Measurements from ENCODE around the gene ALPK1. TPM values are rescaled to one million over a fixed set of nuclear protein-coding genes. Genes with fewer than 3 reads are reported as not detected.

ALPK1 gene
- total RNA-seq, 1 donor from 2014 or later = 26.9 TPM

GRCh38 chr4:112355662-112356061 lies 58.5 kb downstream of the ALPK1 start:
- H3K27me3 Mint-ChIP-seq (ENCODE audit: low read depth) = peaks cover 13% of the 10 kb centered on the region
- H3K36me3 Mint-ChIP-seq = peaks cover 27% of the 10 kb centered on the region
- no peak for TF ChIP-seq CTCF (IDR thresholded peaks at IDR 0.05; ENCODE audit: unreplicated experiment)
- no peak for DNase-seq (ENCODE audit: low spot score in 2 of 2, unreplicated experiment in 2 of 2)
- no peaks in the 10 kb centered on the region for H3K4me1 Mint-ChIP-seq
- H3K27ac Mint-ChIP-seq = no peak overlapping the region
- no peak overlapping the region for H3K4me3 Mint-ChIP-seq
- H3K9me3 Mint-ChIP-seq = peaks cover 19% of the 10 kb centered on the region

GRCh38 chr4:112357453-112357852 lies 60.3 kb downstream of the ALPK1 start:
- no peak overlapping the region for H3K27ac Mint-ChIP-seq
- DNase-seq (ENCODE audit: low spot score in 2 of 2, unreplicated experiment in 2 of 2) = no peak
- peaks cover 5% of the 10 kb centered on the region for H3K27me3 Mint-ChIP-seq (ENCODE audit: low read depth)
- no peak for TF ChIP-seq CTCF (IDR thresholded peaks at IDR 0.05; ENCODE audit: unreplicated experiment)
- peaks cover 25% of the 10 kb centered on the region for H3K9me3 Mint-ChIP-seq
- H3K4me3 Mint-ChIP-seq = no peak overlapping the region
- H3K36me3 Mint-ChIP-seq = peaks cover 42% of the 10 kb centered on the region
- no peaks in the 10 kb centered on the region for H3K4me1 Mint-ChIP-seq

DNA sequence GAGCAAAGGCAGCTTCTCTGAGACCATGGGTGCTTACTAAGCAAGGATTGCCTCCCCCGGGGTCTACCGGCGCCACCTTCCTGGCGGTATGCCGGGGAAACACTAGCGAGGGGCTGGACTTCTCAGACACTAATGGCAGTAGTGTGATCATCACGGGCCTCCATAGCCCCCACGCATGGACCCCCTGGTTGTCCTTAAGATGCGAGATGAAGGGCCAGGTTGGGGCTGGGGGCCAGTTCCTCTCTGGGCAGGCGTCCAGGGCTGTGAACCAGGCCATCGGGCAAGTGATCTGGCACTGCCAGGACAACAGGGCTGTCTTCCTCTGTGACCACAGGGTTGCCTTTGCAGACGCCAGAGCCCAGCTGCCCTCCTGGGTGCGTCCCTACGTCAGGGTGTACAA lies 60.7 kb downstream of the ALPK1 start:
- H3K4me3 Mint-ChIP-seq = no peak overlapping the region
- peaks cover 3% of the 10 kb centered on the region for H3K27me3 Mint-ChIP-seq (ENCODE audit: low read depth)
- DNase-seq (ENCODE audit: low spot score in 2 of 2, unreplicated experiment in 2 of 2) = no peak
- peaks cover 43% of the 10 kb centered on the region for H3K36me3 Mint-ChIP-seq
- no peak overlapping the region for H3K27ac Mint-ChIP-seq
- TF ChIP-seq CTCF (IDR thresholded peaks at IDR 0.05; ENCODE audit: unreplicated experiment) = no peak
- no peaks in the 10 kb centered on the region for H3K4me1 Mint-ChIP-seq
- H3K9me3 Mint-ChIP-seq = peaks cover 29% of the 10 kb centered on the region

DNA sequence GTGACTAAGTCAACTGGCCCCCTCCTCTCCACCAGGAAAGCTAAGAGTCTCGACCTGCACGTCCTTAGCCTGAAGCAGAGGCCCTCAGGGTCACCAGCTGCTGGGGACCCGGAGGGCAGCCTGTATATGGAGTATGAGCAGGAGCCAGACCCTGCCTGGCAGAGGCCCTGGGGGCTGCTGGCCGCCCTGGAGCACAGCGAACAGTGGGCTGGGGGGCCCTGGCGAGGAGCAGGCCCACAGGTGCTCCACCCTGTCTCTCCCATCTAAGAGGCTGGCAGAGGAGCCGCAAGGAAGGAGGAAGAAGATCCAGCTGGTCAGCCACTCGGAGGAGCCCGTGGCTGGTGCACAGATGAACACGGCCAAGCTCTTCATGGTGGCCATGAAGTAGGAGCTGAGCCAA lies 61.2 kb downstream of the ALPK1 start:
- peaks cover 48% of the 10 kb centered on the region for H3K36me3 Mint-ChIP-seq
- no peak for DNase-seq (ENCODE audit: low spot score in 2 of 2, unreplicated experiment in 2 of 2)
- no peak overlapping the region for H3K4me3 Mint-ChIP-seq
- no peaks in the 10 kb centered on the region for H3K27me3 Mint-ChIP-seq (ENCODE audit: low read depth)
- TF ChIP-seq CTCF (IDR thresholded peaks at IDR 0.05; ENCODE audit: unreplicated experiment) = no peak
- no peaks in the 10 kb centered on the region for H3K4me1 Mint-ChIP-seq
- no peak overlapping the region for H3K27ac Mint-ChIP-seq
- peaks cover 34% of the 10 kb centered on the region for H3K9me3 Mint-ChIP-seq

- no peaks in the 10 kb centered on the region for H3K4me1 Mint-ChIP-seq
- H3K4me3 Mint-ChIP-seq = no peak overlapping the region
- DNase-seq (ENCODE audit: low spot score in 2 of 2, unreplicated experiment in 2 of 2) = no peak
- H3K36me3 Mint-ChIP-seq = peaks cover 49% of the 10 kb centered on the region
- no peak for TF ChIP-seq CTCF (IDR thresholded peaks at IDR 0.05; ENCODE audit: unreplicated experiment)
- no peak overlapping the region for H3K27ac Mint-ChIP-seq
- H3K9me3 Mint-ChIP-seq = peaks cover 41% of the 10 kb centered on the region
- no peaks in the 10 kb centered on the region for H3K27me3 Mint-ChIP-seq (ENCODE audit: low read depth)
Observed at GRCh38 chr4:112358952-112359749, 62.0 kb downstream of the ALPK1 start.
